ENCODE results near the gene CRHR2.

Gene CRHR2

DNA sequence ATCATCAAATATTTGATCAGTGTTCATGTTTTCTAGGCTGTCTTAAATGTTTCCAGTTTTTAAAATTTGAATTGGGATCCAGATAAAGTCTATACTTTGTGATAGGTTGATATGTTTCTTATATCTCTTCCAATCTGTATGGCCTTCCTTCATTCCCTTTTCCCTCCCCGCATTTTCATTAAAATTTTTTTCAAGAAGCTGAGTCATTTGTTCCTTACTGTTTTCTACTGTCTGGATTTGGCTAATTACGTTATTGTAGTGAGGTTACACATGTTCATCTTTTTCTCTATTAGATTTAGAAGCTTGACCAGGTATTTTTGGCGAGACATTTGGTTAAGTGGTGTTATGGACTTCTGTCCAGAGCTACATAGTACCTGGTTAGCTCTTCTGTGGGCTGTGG lies 76.4 kb downstream of the CRHR2 start:
- Mint-ChIP-seq H3K9me3 (no peaks in the 10 kb centered on the region), H3K27me3 (no peaks in the 10 kb centered on the region), H3K4me1 (peaks cover 71% of the 10 kb centered on the region), H3K4me3 (no peak overlapping the region), H3K27ac (no peak overlapping the region)
- DNase-seq (no peak), ATAC-seq (no peak)

DNA sequence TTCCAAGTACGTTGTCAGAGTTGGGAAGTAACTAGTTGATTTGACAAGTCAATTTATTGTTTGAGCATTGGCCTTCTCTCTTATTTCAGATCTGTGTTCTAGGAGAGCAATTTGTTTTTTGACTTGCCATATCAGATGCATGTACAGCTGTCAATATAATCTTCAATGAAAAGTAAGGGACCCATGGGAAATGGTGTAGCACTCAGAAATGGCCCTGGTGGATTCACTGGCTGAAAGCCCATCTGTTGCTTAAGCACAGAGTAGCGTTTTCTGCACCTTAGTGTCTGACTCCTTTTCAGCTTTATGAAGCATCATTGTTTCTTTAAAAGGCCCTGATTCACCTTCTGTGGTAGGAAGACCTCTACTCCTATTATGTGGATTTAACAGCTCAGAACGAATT lies 77.4 kb downstream of the CRHR2 start:
- Mint-ChIP-seq H3K4me1 (peaks cover 64% of the 10 kb centered on the region), H3K27me3 (no peaks in the 10 kb centered on the region), H3K9me3 (no peaks in the 10 kb centered on the region), H3K27ac (no peak overlapping the region), H3K4me3 (no peak overlapping the region)
- DNase-seq, result no peak
- no peak for ATAC-seq
